ENCODE data around the gene RPL36AL. TPM values are rescaled to one million over a fixed set of nuclear protein-coding genes. Genes with fewer than 3 reads are reported as not detected.
"Not testable (repeated sequence)": the region's sequence is repeated elsewhere in the genome, so short reads cannot be mapped to it uniquely, and the experiment has no call there.

RPL36AL gene
- total RNA-seq, 1 donor from 2014 or later, result 258 TPM

- TF ChIP-seq CTCF (IDR thresholded peaks at IDR 0.05; ENCODE audit: insufficient read depth, low read length, poor library complexity, severe bottlenecking), result no peak
- H3K4me3 ChIP-seq (ENCODE audit: low read depth, low read length), result peak overlapping the region; percentile 93
- no peaks in the 10 kb centered on the region for H3K36me3 ChIP-seq (ENCODE audit: control insufficient read depth, insufficient read depth, low read length)
- DNase-seq (ENCODE audit: low read depth), result no peak
- no peaks in the 10 kb centered on the region for H3K27me3 ChIP-seq (ENCODE audit: control insufficient read depth, insufficient read depth, low read length)
Measured at GRCh38 chr14:49619730-49620129, 696 bp downstream of the RPL36AL start.

DNA sequence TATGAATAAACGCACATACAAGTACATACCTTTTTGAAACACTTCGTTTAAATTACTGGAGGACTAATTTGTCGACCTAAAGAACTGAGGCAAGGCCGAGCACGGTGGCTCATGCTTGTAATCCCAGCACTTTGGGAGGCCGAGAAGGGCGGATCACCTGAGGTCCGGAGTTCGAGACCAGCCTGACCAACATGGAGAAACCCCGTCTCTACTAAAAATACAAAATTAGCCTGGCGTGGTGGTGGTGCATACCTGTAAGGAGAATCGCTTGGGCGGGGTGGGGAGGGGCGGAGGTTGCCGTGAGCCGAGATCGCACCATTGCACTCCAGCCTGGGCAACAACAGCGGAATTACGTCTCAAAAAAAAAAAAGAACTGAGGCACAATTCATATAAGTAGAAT, 1.2 kb downstream of the RPL36AL start:
- H3K36me3 ChIP-seq (ENCODE audit: control insufficient read depth, insufficient read depth, low read length), result not testable (repeated sequence)
- H3K4me3 ChIP-seq (ENCODE audit: low read depth, low read length), result peak overlapping the region; percentile 93

DNA sequence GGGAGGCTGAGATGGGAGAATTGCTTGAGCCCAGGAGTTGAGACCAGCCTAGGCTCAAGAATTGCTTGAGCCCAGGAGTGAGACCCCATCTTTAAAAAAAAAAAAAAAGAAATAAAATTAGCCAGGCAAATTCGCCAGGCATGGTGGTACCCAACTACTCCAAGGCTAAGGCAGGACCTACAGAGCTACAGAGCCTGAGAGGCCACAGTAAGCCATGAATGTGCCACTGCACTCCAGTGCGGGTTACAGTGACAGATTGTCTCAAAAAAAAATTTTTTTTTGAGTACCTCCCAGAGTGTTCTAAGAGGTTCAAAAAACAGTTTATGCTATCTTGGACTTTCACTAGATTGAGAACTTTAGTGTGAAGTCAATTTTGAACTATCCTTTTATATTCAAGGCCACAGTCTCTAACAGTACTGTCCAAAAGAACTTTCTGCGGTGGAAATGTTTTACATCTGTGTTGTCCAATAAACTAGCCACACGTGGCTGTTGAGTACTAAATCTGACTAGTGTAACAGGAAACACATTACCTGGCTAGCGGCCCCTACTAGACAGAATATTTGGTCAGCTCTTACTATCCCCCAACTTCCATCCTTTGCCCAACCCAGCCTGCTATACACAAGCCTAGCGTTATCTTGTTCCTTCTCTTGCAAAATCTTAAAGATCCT, 2.4 kb downstream of the RPL36AL start:
- no peak for DNase-seq (ENCODE audit: low read depth)
- Histone ChIP-seq H3K4me3 (ENCODE audit: low read depth, low read length) (no peak overlapping the region), H3K36me3 (ENCODE audit: control insufficient read depth, insufficient read depth, low read length) (no peaks in the 10 kb centered on the region), H3K27me3 (ENCODE audit: control insufficient read depth, insufficient read depth, low read length) (no peaks in the 10 kb centered on the region)
- TF ChIP-seq CTCF (IDR thresholded peaks at IDR 0.05; ENCODE audit: insufficient read depth, low read length, poor library complexity, severe bottlenecking), result no peak

More for the DNA sequence above, 1.2 kb downstream of the RPL36AL start:
- not testable (repeated sequence) for H3K27me3 ChIP-seq (ENCODE audit: control insufficient read depth, insufficient read depth, low read length); DNase-seq (ENCODE audit: low read depth)

DNA sequence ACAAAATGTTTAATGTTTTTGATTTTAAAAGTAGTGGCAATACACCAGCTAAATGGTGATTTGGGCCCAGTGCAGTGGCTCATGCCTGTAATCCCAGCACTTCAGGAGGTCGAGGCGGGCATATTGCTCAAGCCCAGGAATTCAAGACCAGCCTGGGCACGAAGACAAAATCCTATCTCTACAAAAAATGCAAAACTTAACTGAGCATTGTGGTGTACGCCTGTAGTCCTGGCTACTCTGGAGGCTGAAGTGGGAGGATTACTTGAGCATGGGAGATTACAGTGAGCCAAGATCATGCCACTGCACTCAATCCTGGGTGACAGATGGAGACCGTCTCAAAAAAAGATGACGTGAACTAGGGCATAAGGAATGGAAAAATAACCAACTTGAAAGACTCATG, 4.7 kb downstream of the RPL36AL start:
- Histone ChIP-seq H3K27me3 (ENCODE audit: control insufficient read depth, insufficient read depth, low read length) (no peaks in the 10 kb centered on the region), H3K4me3 (ENCODE audit: low read depth, low read length) (no peak overlapping the region), H3K36me3 (ENCODE audit: control insufficient read depth, insufficient read depth, low read length) (no peaks in the 10 kb centered on the region)
- no peak for TF ChIP-seq CTCF (IDR thresholded peaks at IDR 0.05; ENCODE audit: insufficient read depth, low read length, poor library complexity, severe bottlenecking)
- no peak for DNase-seq (ENCODE audit: low read depth)

GRCh38 chr14:49614196-49614595, 6.2 kb downstream of the RPL36AL start:
- no peak for TF ChIP-seq CTCF (IDR thresholded peaks at IDR 0.05; ENCODE audit: insufficient read depth, low read length, poor library complexity, severe bottlenecking)
- no peaks in the 10 kb centered on the region for H3K27me3 ChIP-seq (ENCODE audit: control insufficient read depth, insufficient read depth, low read length)
- DNase-seq (ENCODE audit: low read depth), result no peak
- no peak overlapping the region for H3K4me3 ChIP-seq (ENCODE audit: low read depth, low read length)
- H3K36me3 ChIP-seq (ENCODE audit: control insufficient read depth, insufficient read depth, low read length), result no peaks in the 10 kb centered on the region

GRCh38 chr14:49612671-49613070, 7.8 kb downstream of the RPL36AL start:
- Histone ChIP-seq H3K27me3 (ENCODE audit: control insufficient read depth, insufficient read depth, low read length) (no peaks in the 10 kb centered on the region), H3K36me3 (ENCODE audit: control insufficient read depth, insufficient read depth, low read length) (no peaks in the 10 kb centered on the region), H3K4me3 (ENCODE audit: low read depth, low read length) (no peak overlapping the region)
- DNase-seq (ENCODE audit: low read depth), result no peak
- no peak for TF ChIP-seq CTCF (IDR thresholded peaks at IDR 0.05; ENCODE audit: insufficient read depth, low read length, poor library complexity, severe bottlenecking)
